ENCODE results near the gene CTNND2.

The CTNND2 gene

DNA sequence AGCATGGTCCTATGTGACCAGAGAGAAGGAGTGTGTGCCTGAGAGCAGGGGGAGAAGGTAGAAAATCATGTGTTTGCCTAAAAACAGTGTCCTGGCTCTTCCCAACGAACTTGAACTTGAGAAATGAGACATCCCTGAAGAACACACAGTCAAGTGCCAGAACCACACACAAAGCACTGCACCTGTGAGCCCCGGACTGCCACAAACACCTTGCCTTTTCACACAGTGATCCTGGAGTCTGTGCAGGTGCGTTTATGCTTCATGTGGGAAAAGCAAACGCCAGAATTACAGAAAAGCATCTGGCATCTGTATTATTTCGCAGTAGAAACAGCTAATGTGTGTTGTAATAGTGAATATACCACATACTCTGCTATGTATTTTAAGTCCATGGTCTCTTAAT, 9.3 kb downstream of the CTNND2 start:
- Histone ChIP-seq H3K79me2 (ENCODE audit: insufficient read depth, low read depth) (no peaks in the 10 kb centered on the region), H3K4me2 (no peak overlapping the region), H2AFZ (ENCODE audit: low read depth) (no peak overlapping the region), H3K36me3 (ENCODE audit: insufficient read depth) (no peaks in the 10 kb centered on the region), H4K20me1 (ENCODE audit: insufficient read depth) (no peaks in the 10 kb centered on the region), H3K9ac (no peak overlapping the region), H3K27ac (no peak overlapping the region), H3K27me3 (ENCODE audit: insufficient read depth, low read depth) (no peaks in the 10 kb centered on the region), H3K4me1 (ENCODE audit: low read depth, poor library complexity, severe bottlenecking) (no peaks in the 10 kb centered on the region), H3K4me3 (IDR thresholded peaks at IDR 0.05; ENCODE audit: insufficient read depth, low read depth, low read length) (no peak overlapping the region)
- TF ChIP-seq CTCF (conservative IDR thresholded peaks at IDR 0.05; ENCODE audit: low read depth, low read length): no peak

GRCh38 chr5:11892832-11893231, 11.4 kb downstream of the CTNND2 start:
- H3K4me3 ChIP-seq (IDR thresholded peaks at IDR 0.05; ENCODE audit: insufficient read depth, low read depth, low read length): no peak overlapping the region
- H3K27ac ChIP-seq: no peak overlapping the region
- H3K36me3 ChIP-seq (ENCODE audit: insufficient read depth): no peaks in the 10 kb centered on the region
- H2AFZ ChIP-seq (ENCODE audit: low read depth): no peak overlapping the region
- H3K27me3 ChIP-seq (ENCODE audit: insufficient read depth, low read depth): no peaks in the 10 kb centered on the region
- H4K20me1 ChIP-seq (ENCODE audit: insufficient read depth): no peaks in the 10 kb centered on the region
- H3K4me2 ChIP-seq: no peak overlapping the region
- H3K79me2 ChIP-seq (ENCODE audit: insufficient read depth, low read depth): no peaks in the 10 kb centered on the region
- no peak for TF ChIP-seq CTCF (conservative IDR thresholded peaks at IDR 0.05; ENCODE audit: low read depth, low read length)
- no peaks in the 10 kb centered on the region for H3K4me1 ChIP-seq (ENCODE audit: low read depth, poor library complexity, severe bottlenecking)
- no peak overlapping the region for H3K9ac ChIP-seq

- no peak overlapping the region for H3K4me3 ChIP-seq (IDR thresholded peaks at IDR 0.05; ENCODE audit: insufficient read depth, low read depth, low read length)
- H3K36me3 ChIP-seq (ENCODE audit: insufficient read depth): no peaks in the 10 kb centered on the region
- H3K27ac ChIP-seq: no peak overlapping the region
- no peak overlapping the region for H3K4me2 ChIP-seq
- no peaks in the 10 kb centered on the region for H3K4me1 ChIP-seq (ENCODE audit: low read depth, poor library complexity, severe bottlenecking)
- H3K9ac ChIP-seq: no peak overlapping the region
- no peaks in the 10 kb centered on the region for H3K27me3 ChIP-seq (ENCODE audit: insufficient read depth, low read depth)
- TF ChIP-seq CTCF (conservative IDR thresholded peaks at IDR 0.05; ENCODE audit: low read depth, low read length): no peak
- no peaks in the 10 kb centered on the region for H4K20me1 ChIP-seq (ENCODE audit: insufficient read depth)
- no peaks in the 10 kb centered on the region for H3K79me2 ChIP-seq (ENCODE audit: insufficient read depth, low read depth)
- H2AFZ ChIP-seq (ENCODE audit: low read depth): no peak overlapping the region
Observed at GRCh38 chr5:11890777-11891176, 13.5 kb downstream of the CTNND2 start.

DNA sequence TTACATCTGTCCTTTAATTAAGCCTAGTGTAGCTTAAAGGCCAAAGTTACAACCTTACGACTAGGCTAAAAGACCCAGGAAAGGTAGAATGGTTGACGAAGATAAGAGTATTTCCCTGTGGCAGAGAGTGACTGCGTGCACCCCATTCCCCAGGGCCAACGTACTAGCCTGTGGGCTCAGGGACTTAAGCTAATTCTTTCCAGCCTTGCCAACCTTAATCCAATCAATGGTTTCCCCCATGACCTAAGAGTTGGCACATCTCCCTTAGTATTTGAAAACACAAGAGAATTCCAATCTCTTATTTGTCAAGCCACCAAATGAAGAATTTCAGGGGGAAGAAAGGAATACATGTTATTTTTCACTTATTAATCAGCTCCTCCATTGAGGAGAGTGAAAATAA, 16.0 kb downstream of the CTNND2 start:
- H3K27ac ChIP-seq: no peak overlapping the region
- no peak overlapping the region for H3K4me2 ChIP-seq
- H3K36me3 ChIP-seq (ENCODE audit: insufficient read depth): no peaks in the 10 kb centered on the region
- H3K9ac ChIP-seq: no peak overlapping the region
- no peaks in the 10 kb centered on the region for H4K20me1 ChIP-seq (ENCODE audit: insufficient read depth)
- no peak for TF ChIP-seq CTCF (conservative IDR thresholded peaks at IDR 0.05; ENCODE audit: low read depth, low read length)
- no peak overlapping the region for H2AFZ ChIP-seq (ENCODE audit: low read depth)
- H3K79me2 ChIP-seq (ENCODE audit: insufficient read depth, low read depth): no peaks in the 10 kb centered on the region
- no peaks in the 10 kb centered on the region for H3K4me1 ChIP-seq (ENCODE audit: low read depth, poor library complexity, severe bottlenecking)
- no peak overlapping the region for H3K4me3 ChIP-seq (IDR thresholded peaks at IDR 0.05; ENCODE audit: insufficient read depth, low read depth, low read length)
- H3K27me3 ChIP-seq (ENCODE audit: insufficient read depth, low read depth): no peaks in the 10 kb centered on the region

DNA sequence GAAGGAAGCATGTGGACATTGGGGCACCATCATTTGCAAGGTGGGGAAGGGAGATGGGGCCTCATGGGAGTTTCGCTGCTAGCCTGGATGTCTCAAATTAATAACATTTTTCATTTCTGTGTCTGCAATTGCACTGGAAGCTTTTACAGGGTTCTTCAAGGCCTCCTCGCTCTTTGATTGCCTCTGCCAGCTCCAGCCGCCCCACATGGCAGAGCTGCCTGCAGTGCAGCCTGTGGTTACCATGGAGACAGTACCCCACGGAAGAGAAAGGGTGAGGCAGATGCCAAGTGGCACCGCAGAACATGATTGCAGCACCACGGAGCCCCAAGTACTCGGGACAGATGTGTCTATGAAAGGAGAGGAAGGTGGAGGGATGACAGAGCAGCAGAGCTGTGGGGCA, 25.4 kb downstream of the CTNND2 start:
- no peak overlapping the region for H3K27ac ChIP-seq
- no peak overlapping the region for H3K4me3 ChIP-seq (IDR thresholded peaks at IDR 0.05; ENCODE audit: insufficient read depth, low read depth, low read length)
- no peaks in the 10 kb centered on the region for H3K4me1 ChIP-seq (ENCODE audit: low read depth, poor library complexity, severe bottlenecking)
- H4K20me1 ChIP-seq (ENCODE audit: insufficient read depth): no peaks in the 10 kb centered on the region
- H3K9ac ChIP-seq: no peak overlapping the region
- no peak for TF ChIP-seq CTCF (conservative IDR thresholded peaks at IDR 0.05; ENCODE audit: low read depth, low read length)
- H2AFZ ChIP-seq (ENCODE audit: low read depth): no peak overlapping the region
- no peaks in the 10 kb centered on the region for H3K79me2 ChIP-seq (ENCODE audit: insufficient read depth, low read depth)
- no peak overlapping the region for H3K4me2 ChIP-seq
- no peaks in the 10 kb centered on the region for H3K36me3 ChIP-seq (ENCODE audit: insufficient read depth)
- no peaks in the 10 kb centered on the region for H3K27me3 ChIP-seq (ENCODE audit: insufficient read depth, low read depth)

Measured in KMS-11 (cell line).